ENCODE results near the gene ZNF471.

Gene ZNF471

GRCh38 chr19:56573914-56574313, 66.3 kb downstream of the ZNF471 start:
- DNase-seq (ENCODE audit: low read depth): no peak

GRCh38 chr19:56577719-56578602, 70.3 kb downstream of the ZNF471 start:
- no peak for DNase-seq (ENCODE audit: low read depth)
